Motor neuron (in vitro differentiated cells): ENCODE measurements around the gene RAPSN. TPM values are rescaled to one million over a fixed set of nuclear protein-coding genes. Genes with fewer than 3 reads are reported as not detected.

Experiments
- ATAC-seq, 8 experiments: fragments of 200-7000 bp; cut with Tn5 transposase; replicated peaks in 6 of 8; 2 replicates each; pipeline ENCODE4 v1.8.0; 2021; ENCODE audit warnings: mild to moderate bottlenecking in 8 of 8, moderate library complexity in 8 of 8
- H3K27ac ChIP-seq, 2 donors: fragments of 250-450 bp; sonication (Bioruptor Pico); 2 replicates each; pipeline ENCODE4 v1.9.0; 2021; ENCODE audit warnings: antibody characterized with exemption in 2 of 2, mild to moderate bottlenecking in 2 of 2, moderate library complexity in 1 of 2
- H3K4me1 ChIP-seq, 2 donors: fragments of 250-450 bp; sonication (Bioruptor Pico); replicated peaks in 1 of 2; 2 replicates each; pipeline ENCODE4 v1.6.1; 2021; ENCODE audit warnings: antibody characterized with exemption in 2 of 2, mild to moderate bottlenecking in 2 of 2, moderate library complexity in 1 of 2
- H3K4me3 ChIP-seq, 5 donors: fragments of 250-450 bp; sonication (Bioruptor Pico); 2 replicates each; pipeline ENCODE4 v1.9.0; 2021; ENCODE audit warnings: antibody characterized with exemption in 5 of 5, mild to moderate bottlenecking in 5 of 5, moderate library complexity in 4 of 5
- WGBS, 10 experiments: fragments of 450-650 bp; shearing (Covaris generic); methylation state at CpG; one replicate each; pipeline ENCODE4 v1.0.0; 2022; 5-methylcytosine and 5-hydroxymethylcytosine counted together
- in situ Hi-C, 9 experiments: fragments of 400-800 bp; cut with MboI; loops; one replicate each; pipeline ENCODE4 v1.15.0; 2021; ENCODE audit warnings: low sequenced_read_pairs in 9 of 9, low pct_unique_long_range_greater_than_20kb in 2 of 9; ENCODE audit not compliant: unreplicated experiment in 9 of 9
- total RNA-seq, 8 experiments: library from RNA; unstranded; fragments of 300-600 nt; gene quantifications; 2 replicates each; pipeline versions ENCODE4 v1.2.3 to v1.2.4, GENCODE V29; 2022

RAPSN gene
- total RNA-seq, 8 experiments from 2014 or later, result 0.14 to 2.2 (median 0.75) TPM; not detected in 2

DNA sequence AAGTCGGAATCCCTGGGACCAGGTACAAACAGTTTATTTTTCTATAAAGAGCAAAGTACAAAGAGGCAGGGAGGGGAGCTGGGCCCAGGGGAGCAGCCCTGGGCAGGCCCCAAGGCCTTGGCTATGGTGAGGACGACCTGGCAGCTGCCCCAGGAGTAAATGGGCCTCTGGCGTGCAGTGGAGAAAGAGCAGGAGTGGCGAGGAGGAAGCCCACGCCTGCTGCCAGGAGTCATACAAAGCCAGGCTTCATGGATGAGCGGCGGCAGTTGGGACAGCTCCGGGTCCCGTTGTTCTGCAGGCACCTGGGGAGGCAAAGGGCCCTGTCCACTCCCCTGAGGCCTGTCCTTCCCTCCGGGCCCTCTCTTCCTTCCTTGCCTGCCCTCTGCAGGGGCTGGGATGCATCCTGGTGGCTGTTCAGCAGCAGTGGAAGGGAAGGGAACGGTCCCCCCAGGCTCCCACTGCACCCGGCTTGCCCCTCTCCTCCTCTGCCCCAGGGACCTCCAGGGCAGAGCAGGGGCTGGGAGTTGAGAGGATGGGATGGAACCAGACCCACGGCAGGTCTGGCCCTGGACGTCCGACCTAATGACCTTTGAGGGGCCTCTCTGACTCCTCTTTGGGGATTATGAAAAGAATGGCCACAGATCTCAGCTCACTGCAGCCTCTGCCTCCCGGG, 11.1 kb downstream of the RAPSN start:
- no peak overlapping the region for H3K4me3 ChIP-seq
- ATAC-seq, result peak in 2 of 8 experiments; percentile 19 to 33
- WGBS, 10 experiments, result 0 to 100% (median 53%) methylated on average over 1 to 11 of the region's 16 CpGs; no CpG with 5 or more reads in 4 of the 10 experiments
- in situ Hi-C loops, result no loop called here
- no peak overlapping the region for H3K27ac ChIP-seq
- H3K4me1 ChIP-seq, result no peaks in the 10 kb centered on the region

DNA sequence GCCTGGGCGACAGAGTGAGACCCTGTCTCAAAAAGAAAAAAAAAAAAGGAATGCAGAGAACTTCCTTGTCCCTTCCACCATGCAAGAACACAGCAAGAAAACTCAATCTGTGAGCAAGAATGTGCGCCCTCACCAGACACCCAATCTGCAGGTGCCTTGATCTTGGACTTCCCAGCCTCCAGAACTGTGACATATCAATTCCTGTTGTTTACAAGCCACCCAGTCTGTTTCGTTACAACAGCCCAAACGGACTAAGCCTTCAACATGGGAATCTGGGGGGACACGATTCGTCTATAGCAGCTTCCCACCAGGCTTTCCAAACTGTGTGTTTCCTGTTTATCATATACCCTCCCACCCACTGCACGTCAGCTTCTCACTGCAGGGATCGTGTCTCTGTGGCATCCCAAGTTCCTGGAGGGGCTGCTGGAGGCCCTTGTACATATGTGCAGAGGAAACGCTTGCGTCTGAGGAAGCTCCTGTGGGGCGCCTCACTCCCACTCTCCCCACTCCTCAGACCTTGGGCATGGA, 11.7 kb downstream of the RAPSN start:
- Histone ChIP-seq H3K27ac (no peak overlapping the region), H3K4me1 (no peaks in the 10 kb centered on the region), H3K4me3 (no peak overlapping the region)
- in situ Hi-C loops, result no loop called here
- ATAC-seq, result no peak
- 50 to 93% (median 73%) methylated on average over 2 to 6 of the region's 11 CpGs; no CpG with 5 or more reads in 4 of the 10 experiments for WGBS, 10 experiments

DNA sequence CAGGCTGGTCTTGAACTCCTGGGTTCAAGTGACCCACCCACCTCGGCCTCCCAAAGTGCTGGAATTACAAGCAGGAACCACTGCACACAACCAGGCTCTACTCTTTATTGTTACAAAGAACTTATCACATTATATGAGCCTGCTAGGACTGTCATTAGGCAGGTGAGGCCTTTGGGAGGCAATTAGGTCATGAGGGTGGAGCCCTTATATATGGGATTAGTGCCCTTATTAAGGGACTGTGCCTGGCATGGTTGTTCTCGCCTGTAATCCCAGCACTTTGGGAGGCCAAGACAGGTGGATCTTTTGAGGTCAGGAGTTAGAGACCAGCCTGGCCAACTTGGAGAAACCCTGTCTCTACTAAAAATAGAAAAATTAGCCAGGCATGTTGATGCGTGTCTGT, 12.2 kb downstream of the RAPSN start:
- WGBS, 10 experiments, result 83 to 100% (median 85%) methylated on average over 1 of the region's 3 CpGs; no CpG with 5 or more reads in 6 of the 10 experiments
- in situ Hi-C loops, result no loop called here
- no peak for ATAC-seq
- Histone ChIP-seq H3K4me1 (no peaks in the 10 kb centered on the region), H3K27ac (no peak overlapping the region), H3K4me3 (no peak overlapping the region)

DNA sequence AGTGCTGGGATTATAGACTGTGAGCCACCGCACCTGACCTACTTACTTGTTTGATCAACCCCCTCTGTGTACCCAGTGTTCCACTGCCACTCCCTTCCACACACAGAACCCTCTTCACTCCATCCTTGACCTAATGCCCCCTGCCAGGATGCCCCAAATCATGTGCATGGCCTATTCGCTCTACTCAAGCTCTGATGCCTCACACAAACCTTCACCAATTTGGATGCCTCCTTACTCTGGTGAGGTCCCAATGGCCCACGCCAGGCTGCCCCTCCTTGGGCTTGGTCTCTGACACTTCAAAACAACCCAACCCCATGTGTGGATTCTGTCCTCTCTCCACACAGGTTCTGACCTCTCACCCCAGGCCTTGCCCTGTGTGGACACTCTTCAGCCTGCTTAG, 13.2 kb downstream of the RAPSN start:
- no peak overlapping the region for H3K27ac ChIP-seq
- no peak for ATAC-seq
- WGBS, 10 experiments, result 88 to 100% (median 100%) methylated on average over 1 to 2 of the region's 3 CpGs; no CpG with 5 or more reads in 5 of the 10 experiments
- H3K4me3 ChIP-seq, result no peak overlapping the region
- in situ Hi-C loops, result no loop called here
- no peaks in the 10 kb centered on the region for H3K4me1 ChIP-seq

DNA sequence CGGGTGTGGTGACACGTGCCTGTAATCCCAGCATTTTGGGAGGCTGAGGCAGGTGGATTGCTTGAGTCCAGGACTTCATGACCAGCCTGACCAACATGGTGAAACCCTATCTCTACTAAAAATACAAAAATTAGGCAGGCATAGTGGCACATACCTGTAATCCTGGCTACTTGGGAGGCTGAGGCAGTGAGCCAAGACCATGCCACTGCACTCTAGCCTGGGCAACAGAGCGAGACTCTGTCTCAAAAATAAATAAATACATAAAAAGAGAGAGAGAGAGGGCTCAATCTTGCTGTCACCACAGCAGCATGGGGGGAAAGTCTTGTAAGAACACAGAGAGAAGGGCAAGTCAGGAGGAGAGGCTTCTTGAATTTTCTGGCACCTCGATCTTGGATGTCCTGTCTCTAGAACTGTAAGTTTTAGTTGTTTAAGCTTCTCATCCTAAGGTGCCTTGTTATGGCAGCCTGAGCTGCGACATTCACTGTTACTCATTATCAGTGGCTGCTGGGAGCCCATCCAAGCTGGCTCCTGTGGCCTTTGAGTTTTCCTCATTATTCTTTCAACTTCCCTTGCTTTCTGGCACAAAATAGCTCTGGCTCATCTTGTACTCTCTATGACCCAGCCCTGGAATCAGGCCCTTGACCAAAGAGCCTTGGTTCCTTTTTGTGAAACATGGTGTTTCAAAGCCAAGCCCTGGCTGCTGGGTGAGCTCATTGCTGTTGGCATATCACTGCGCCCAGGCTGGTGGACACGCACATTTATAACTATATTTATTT, 14.7 kb downstream of the RAPSN start:
- in situ Hi-C loops, result no loop called here
- no peak overlapping the region for H3K27ac ChIP-seq
- H3K4me3 ChIP-seq, result no peak overlapping the region
- WGBS, 10 experiments, result 18 to 93% (median 70%) methylated on average over 2 to 6 of the region's 7 CpGs; no CpG with 5 or more reads in 1 of the 10 experiments
- H3K4me1 ChIP-seq, result no peaks in the 10 kb centered on the region
- peak in 1 of 8 experiments; percentile 52 for ATAC-seq

DNA sequence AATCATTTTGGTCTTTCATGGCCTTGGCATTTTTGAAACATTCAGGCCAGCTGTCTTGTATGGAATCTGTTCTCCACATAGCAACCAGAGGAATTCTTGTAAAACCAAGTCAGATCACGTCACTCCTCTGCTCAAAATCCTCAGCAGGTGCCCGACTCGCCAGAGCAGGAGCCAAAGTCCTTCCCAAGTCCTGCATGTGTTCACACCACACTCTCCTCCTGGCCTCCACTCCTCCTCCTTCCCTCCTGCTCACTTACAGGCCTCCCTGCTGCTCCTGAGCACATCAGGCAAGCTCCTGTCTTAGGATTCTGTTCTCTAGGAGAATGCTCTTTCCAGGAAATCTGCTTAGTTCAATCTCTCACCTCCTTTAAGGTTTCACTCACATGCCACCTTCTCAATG, 15.8 kb downstream of the RAPSN start:
- ATAC-seq, result no peak
- in situ Hi-C loops, result no loop called here
- no peaks in the 10 kb centered on the region for H3K4me1 ChIP-seq
- H3K27ac ChIP-seq, result no peak overlapping the region
- WGBS, 10 experiments, result 39 to 89% (median 73%) methylated on average over 1 to 3 of the region's 3 CpGs; no CpG with 5 or more reads in 1 of the 10 experiments
- no peak overlapping the region for H3K4me3 ChIP-seq

DNA sequence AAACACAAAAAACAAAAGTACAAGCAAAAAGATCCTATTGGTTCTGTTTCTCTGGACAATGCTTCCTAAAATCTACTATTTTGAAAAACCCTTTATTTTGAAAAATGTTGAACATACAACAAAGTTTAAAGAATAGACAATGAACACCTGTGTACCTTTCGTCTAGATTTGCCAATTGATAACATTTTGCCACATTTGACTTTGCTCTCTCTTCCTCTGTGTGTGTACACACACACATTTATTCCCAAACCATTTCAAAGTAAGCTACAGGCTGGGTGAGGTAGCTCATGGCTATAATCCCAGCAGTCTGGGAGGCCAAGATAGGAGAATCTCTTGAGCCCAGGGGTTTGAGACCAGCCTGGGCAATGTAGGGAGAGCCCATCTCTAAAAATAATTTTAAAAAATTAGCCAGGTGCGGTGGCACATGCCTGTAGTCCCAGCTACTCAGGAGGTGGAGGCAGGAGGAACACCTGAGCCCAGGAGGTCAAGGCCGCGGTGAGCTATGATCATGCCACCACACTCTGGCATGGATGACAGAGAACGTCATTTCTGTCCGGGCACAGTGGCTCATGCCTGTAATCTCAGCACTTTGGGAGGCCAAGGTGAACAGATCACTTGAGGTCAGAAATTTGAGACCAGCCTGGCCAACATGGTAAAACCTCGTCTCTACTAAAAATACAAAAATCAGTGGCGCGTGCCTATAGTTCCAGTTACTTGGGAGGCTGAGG, 17.4 kb downstream of the RAPSN start:
- Histone ChIP-seq H3K27ac (no peak overlapping the region), H3K4me1 (no peaks in the 10 kb centered on the region), H3K4me3 (no peak overlapping the region)
- 50 to 100% (median 80%) methylated on average over 1 to 6 of the region's 9 CpGs for WGBS, 10 experiments
- ATAC-seq, result no peak
- in situ Hi-C loops, result no loop called here

DNA sequence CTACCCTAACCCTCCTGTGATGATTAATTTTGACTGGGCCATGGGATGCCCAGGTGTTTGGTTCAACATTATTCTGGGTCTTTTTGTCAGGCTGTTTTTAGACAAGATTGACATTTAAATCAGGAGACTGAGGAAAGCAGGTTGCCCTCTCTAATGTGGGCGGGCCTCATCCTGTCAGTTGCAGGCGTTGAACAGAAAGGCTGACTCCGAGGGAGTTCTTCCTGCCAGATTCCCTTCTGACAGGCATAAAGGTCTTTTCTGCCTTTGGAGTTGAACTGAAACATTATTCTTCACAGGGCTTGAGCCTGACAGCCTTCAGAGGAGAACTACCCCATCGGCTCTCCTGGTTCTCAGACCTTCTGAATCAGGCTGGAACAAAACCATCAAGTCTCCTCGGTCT, 18.4 kb downstream of the RAPSN start:
- no peaks in the 10 kb centered on the region for H3K4me1 ChIP-seq
- in situ Hi-C loops, result no loop called here
- no peak overlapping the region for H3K4me3 ChIP-seq
- whole genome bisulfite sequencing, 10 experiments, result 0 to 100% (median 49%) methylated on average over 1 to 4 of the region's 5 CpGs; no CpG with 5 or more reads in 2 of the 10 experiments
- no peak for ATAC-seq
- H3K27ac ChIP-seq, result no peak overlapping the region

DNA sequence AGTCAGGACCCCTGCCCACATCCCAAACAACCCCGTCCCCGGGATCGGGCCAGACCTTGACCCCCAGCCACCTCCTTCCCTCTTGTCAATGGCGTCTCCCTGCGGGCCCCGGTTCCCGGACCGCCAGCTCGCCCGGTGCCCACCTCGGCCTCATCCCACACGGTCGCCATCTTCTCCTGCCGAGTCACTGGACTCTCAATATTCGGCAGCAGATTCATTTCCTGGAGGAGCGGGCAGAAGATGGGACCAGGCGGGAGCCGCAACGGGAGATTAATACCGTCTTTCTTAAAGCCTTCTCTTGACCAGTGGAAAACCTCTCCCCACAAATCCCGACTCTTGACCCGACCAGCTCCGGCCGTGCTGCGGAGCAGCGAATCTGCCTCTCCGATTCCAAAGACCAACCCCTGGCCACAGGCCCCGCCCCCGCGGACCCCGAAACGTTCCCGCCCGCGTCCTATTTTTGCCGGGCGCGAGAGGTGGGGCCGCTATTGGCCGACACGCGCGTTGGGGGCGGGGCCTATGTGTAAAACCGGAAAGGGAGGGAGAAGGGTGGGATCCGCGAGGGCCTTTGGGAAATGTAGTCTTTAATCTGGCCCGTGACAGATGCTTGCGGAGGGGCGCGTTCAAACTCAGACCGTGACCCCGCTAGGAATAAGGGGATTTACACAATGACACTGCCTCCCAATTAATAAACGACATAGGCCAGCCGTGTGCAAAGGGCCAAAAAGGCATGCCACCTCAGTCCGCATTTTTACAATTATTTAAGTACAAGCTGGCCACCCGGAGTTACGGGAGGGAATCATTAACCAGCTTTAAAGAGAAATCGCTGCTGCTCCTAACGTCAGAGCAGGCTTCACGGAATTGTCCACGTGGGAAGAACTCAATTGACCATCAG, 22.6 kb downstream of the RAPSN start, which contains the start of gene PSMC3:
PSMC3 (minus strand) TSS at position 378 of the 895 bp plus-strand sequence; CDS start at position 218, 160 bp downstream.
- ATAC-seq, result peak; percentile 89 to 96 (median 94)
- WGBS, 10 experiments, result 0 to 15% (median 0%) methylated on average over 1 to 24 of the region's 62 CpGs; no CpG with 5 or more reads in 3 of the 10 experiments
- peak within 1 kb of the TSS; percentile 68 to 97 (median 93) for H3K4me3 ChIP-seq
- in situ Hi-C loops, result no loop called here
- peaks cover 5 to 8% of the 10 kb centered on the region in 2 donors for H3K4me1 ChIP-seq
- peak within 1 kb of the TSS; percentile 99 for H3K27ac ChIP-seq

DNA sequence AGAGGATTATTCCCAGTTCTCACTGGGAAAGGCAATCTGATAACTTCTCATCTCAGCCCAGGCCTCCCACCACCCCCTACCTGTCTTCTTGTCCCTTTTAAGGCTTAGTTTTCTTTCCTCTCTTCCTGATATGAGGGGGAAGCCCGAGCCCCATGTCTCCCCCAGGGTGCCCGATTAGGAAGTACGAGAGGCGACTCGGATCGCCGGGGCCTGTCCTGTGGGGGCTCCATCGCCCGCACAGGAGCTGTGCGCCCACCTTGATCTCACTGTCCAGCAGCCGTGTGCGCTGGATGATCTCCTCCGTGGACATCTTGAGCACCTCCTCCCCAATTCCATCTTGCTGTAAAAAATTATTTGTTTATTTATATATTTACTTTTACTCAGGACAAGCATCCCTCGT, 23.3 kb downstream of the RAPSN start:
- peak overlapping the region; percentile 99 for H3K27ac ChIP-seq
- no peak for ATAC-seq
- in situ Hi-C loops, result no loop called here

DNA sequence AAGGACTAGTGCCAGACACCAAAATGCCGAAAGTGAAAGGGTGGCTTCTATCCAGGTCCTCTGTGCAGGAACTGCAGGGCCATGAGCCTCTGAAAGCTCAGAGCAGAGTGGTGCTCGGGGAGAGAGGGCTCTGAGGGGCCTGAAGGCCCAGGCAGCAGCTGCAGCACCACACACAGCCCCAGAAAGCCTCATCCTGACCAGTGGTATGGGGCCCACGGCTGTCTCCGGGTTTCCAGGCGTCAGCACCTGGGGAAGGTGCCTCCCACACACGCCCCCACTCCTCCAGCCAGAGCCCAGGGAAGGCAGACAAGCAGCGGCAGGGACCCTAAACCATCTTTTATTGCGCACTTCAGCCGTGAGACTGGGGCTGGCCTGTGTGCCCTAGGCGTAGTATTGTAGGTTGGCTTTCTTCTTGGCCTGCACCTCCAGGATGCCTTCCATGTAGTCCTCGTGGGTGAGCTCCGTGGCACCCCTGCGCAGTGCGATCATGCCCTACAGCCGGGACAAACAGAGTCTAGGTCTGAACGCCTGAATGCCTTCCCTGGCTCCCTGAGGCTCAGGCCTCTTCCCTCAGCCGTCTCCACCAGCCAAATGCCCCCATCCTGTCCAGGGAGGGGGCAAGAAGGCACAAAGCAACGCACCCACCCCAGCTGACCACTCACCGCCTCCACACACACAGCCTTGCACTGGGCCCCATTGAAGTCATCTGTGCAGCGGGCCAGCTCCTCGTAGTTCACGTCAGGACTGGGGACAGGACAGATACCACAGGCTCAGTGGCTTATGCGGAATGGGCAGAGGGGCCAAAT, 30.3 kb downstream of the RAPSN start:
- 33 to 100% (median 93%) methylated on average over 1 to 15 of the region's 23 CpGs; no CpG with 5 or more reads in 3 of the 10 experiments for WGBS, 10 experiments
- in situ Hi-C loops, result loop anchor here in 1 of 9 experiments (25.0 kb wide), 1 partner anchor 144 kb away; the partner anchor contains the start of genes CELF1 and PTPMT1
- ATAC-seq, result peak in 3 of 8 experiments; percentile 4 to 6 (median 6)
- Histone ChIP-seq H3K4me3 (no peak overlapping the region), H3K4me1 (no peaks in the 10 kb centered on the region), H3K27ac (no peak overlapping the region)

More for the DNA sequence above, 23.3 kb downstream of the RAPSN start:
- peaks cover 5 to 8% of the 10 kb centered on the region in 2 donors for H3K4me1 ChIP-seq
- 0 to 4% (median 0%) methylated on average over 1 to 13 of the region's 14 CpGs; no CpG with 5 or more reads in 4 of the 10 experiments for WGBS, 10 experiments
- peak overlapping the region; percentile 68 to 97 (median 93) for H3K4me3 ChIP-seq
